Activated CD8-positive, alpha-beta memory T cell treated with anti-CD3 and anti-CD28 coated beads for 48 hours (primary cell): Measurements from ENCODE around the gene EPB41.
"Not testable (repeated sequence)": the region's sequence is repeated elsewhere in the genome, so short reads cannot be mapped to it uniquely, and the experiment has no call there.

Experiments used
- DNase-seq, 3 experiments: peaks; one replicate each; pipeline ENCODE4 v3.0.0-alpha.2; 2020; ENCODE audit warnings: low read depth in 2 of 3, low spot score in 2 of 3

Gene EPB41

DNA sequence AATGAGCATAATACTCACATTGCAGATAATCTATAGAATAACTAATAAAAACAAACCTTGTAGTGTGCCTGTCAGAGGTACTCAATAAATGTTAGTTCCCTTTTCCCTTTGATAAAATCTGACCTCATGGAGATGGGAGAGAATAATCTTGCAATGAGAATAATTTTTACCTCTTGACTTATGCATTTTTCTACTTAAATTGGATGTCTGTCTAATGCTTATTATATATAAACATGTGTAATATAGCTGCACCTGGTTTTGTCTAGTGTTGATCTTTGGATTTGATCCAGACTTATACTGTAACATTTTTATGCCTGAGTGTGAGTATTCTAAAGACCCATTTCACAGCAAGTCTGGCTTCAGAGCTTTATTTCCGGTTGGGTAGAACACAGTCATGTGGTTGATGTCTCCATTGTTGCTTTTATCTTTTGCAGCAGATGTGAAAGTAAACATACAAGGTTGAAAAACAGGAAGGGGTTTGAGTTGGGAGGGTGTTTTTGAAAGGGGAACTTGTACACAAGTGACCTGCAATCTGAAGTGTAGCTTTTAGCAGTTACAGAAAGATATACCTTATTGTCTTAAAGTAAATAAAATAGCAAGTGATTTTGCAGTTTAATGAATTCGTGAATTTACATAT lies 12.4 kb downstream of the EPB41 start:
- no peak for DNase-seq

DNA sequence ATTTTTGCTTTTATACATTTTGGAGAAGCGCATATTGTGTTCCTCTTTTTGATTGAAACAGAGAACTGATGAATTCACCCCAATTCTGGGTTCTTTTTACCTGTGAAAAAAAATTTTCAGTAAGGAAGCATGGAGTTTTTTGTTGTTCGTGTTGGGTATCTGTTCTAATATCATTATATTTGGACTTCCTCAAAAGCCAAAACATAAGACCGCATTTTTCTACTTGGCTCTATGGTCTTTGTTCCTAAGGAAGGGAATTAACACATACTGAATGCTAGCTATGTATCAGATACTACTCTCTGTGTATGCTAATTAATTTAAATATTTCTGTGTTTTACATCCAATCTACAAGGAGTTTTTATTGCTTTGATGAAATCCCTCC lies 12.9 kb downstream of the EPB41 start:
- DNase-seq = no peak

DNA sequence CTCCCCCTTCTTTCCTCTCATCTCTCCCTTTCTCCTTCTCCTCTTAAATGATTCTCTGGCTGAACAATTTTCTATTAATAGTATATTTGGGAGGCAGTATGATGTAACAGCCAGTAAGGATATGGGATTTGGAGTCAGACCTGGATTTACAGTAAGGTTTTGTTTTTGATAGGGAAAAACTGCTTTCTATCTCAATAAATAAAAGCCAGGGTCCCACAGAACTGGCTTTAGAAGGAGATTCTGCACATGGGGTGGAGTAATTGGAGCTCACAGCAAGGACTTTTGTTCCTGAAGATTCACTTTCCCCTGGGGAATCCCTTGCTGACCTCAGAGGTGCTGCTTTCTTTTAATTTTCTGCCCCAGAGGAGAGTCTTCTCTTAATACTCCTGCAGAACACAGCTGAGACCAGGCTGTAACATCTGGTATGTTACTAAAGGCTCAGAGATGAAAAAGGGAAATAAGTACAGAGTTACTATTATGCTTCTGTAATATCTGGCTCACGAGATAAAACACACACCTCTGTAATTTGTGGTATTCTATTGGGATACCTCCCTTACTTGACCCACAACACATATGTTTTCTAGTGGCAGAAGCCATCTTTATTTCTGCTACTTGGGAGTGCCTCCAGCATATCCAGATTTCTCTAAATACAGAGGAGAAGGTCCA lies 13.4 kb downstream of the EPB41 start:
- DNase-seq = no peak

DNA sequence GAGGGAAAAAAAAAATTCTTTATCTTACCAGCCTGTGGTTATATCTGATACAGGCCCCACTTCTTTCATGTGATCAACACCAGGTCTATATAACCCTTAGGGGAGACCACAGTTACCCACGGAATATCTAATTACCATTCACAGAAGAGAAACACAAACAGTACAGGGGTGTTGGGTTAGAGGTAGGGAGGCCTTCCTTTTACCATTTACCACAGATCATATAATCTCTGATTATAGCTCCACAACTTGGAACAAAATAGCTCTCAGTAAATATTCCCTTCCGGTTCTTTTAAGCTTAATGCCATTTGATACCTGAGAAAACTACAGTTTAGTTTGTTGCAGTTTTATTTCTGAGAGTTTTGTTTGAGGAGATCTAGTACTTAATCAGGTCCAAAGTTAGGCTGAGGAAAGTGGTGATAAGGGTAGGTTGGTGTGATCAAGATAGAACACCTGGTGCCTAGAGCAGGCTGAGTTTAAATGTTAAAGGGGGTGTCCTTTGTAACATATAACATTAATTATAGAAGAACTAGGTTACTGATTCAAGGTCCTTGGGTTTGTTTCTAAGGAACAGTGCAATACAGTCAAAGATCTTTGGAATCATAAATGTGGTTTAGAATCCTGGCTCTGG lies 14.1 kb downstream of the EPB41 start:
- no peak for DNase-seq

DNA sequence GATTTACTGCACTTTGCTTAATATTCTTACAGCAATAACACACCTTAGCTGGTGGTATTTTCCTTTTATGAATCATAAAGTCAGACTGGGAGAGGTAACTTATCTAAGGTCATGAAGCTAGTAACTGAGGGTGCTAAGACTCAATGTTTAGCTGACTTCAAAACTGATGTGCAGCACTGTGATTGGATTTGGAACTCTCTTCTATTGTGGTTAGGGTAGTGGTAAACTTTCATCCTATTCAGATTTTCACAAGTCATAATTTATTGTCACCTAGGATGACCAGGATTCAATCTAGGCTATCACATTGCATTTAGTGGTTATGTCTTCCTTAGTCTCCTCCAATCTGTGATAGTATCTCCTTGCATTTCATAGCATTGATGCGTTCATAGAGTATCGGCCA lies 18.9 kb downstream of the EPB41 start:
- DNase-seq = no peak

DNA sequence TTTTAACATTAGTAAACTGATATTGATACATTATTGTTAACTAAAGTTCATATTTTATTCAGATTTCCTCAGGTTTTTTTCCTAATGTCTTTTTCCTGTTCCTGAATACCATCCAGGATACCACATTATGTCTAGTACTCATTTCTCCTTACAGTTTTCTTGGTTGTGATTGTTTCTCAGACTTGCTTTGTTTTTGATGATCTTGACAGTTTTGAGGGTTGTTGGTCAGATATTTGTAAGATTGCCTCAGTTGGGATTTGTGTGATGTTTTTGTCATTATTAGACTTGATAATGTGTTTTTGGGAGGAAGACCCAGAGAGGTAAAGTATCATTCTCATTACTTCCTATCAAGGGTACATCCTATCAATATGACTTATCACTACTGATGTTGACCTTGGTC lies 19.5 kb downstream of the EPB41 start:
- DNase-seq = no peak

DNA sequence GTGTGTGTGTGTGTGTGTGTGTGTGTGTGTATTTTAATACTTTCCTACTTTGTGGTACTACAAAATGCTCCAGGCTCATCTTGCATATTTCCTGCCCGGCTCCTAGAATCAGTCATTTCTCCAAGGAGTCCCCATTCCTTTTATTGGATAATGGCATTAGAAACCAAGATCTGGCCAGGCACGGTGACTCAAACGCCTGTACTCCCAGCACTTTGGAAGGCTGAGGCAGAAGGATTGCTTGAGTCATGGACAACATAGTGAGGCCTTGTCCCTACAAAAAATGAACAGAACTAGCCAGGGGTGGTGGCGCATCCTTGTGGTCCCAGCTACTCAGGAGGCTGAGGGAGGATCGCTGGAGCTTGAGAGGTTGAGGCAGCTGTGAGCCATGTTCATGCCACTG lies 20.3 kb downstream of the EPB41 start:
- DNase-seq = no peak

DNA sequence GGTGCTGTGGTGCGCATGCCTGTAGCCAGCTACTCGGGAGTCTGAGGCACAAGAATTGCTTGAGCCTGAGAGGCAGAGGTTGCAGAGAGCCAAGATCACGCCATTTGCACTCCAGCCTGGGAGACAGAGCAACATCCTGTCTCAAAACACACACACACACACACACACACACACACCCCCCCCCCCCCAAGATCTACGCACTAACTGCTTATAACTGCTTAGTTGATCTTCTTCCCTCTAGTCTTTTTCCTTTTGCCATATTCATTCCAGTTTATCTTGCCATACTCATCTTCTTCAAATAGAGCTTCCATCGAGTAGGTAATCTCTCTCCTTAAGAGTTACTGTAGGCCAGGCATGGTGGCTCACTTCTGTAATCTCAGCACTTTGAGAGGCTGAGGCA lies 20.9 kb downstream of the EPB41 start:
- no peak for DNase-seq

DNA sequence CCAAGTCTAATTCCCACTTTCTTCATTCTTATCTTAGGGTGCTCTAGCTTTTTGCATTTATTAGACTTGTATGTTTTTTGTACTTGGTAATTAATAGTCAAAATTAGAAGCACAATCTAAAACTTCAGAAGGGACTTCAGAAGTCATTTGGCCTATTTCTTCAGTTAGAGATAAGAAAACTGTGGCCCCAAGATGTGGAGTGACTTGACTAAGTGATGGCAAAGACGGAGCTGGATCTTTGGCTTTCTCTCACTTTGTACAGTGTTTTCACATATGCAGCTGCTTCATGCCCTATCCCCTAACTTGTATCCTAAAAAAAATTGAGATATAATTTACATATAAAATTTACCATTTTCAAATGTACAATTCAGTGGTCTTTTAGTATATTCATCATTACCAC lies 21.7 kb downstream of the EPB41 start:
- DNase-seq = no peak

DNA sequence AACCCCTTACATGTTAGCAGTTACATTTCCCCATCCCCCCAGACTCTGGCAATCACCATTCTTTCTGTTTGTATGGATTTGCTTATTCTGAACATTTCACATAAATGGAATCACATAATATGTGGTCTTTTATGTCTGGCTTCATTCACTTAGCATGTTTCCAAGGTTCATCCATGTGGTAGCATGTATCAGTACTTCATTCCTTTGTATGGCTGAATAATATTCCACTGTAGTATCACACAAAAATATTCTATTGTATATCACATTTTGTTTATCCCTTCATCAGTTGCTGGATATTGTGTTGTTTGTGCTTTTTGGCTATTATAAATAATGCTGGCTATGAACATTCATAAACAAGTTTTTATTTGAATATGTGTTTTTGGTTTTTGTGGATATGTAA lies 22.2 kb downstream of the EPB41 start:
- DNase-seq = no peak

DNA sequence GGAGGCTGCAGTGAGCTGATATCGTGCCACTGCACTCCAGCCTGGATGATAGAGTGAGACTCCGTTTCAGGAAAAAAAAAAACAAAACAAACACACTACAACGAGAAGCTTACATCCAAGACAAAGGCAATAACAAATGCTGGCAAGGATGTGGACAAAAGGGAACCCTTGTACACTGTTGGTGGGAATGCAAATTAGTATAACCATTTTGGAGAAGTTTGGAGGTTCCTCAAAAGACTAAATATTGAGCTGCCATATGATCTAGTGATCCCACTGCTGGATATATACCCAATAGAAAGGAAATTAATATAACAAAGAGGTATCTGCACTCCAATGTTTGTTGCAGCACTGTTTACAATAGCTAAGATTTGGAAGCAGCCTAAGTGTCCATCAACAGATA lies 29.2 kb downstream of the EPB41 start:
- not testable (repeated sequence) for DNase-seq

DNA sequence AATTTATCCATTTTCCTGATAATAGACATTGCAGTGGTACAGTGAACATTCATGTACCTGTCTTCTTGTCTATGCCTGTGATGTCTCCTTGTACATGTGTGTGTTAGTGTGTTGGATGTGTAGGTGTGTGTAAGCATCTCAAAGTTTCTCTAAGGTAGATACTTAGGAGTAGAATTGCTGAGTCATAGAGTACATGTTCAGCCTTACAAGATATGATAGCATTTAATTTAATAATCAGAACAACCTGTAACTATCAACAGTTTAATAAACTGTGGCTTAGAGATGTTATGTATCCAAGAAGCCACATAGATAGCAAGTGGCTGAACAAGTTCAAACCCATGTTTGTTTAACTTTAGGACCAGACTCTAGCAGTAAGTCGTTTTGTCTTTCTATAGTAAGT lies 35.6 kb downstream of the EPB41 start:
- DNase-seq = no peak

DNA sequence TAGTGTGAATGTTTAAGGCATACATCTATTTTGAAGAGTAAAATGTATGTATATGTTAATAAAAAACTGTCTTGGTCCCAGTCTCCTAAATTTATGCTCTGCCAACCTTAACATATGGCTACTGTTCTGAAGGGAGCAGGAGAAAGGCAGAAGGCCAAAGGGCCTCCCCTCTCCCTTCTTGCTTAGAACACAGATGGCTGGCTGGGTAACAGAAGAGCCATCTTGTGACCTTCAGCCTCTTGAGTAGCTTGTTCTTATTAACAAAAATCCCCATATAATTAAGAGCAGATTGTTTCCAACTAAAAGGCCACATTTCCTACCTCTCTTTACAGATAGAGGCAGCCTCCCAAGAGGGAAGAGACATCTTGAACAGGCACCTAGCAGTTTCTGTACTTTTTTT lies 36.1 kb downstream of the EPB41 start:
- DNase-seq = no peak

DNA sequence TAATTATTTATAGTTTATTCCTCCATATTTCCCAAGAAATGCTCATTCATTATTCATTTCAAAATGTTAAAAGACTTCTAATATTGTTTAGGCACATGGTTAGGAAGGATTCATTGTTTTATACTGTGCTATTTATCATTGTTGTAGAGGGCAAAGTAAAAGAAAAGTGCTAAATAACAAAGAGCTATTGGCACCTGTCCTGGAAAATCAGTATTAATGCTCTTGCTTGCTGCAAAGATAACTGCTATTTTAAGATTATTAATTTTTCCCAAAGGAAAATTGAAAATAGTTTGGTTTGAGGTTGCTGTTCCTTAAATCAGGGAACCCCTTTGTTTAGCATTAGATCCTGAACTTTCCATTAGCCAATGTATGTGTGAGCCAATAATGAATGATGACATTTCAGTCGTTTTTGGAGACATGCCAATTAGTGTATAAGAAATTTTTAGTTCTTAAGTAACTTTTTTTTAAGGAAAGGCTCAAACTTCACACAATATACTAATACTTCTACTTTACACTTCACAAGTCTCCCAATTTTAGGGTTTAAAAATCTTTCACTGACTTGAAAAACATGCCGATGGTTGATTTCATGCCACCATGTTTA lies 39.9 kb downstream of the EPB41 start:
- DNase-seq = no peak

DNA sequence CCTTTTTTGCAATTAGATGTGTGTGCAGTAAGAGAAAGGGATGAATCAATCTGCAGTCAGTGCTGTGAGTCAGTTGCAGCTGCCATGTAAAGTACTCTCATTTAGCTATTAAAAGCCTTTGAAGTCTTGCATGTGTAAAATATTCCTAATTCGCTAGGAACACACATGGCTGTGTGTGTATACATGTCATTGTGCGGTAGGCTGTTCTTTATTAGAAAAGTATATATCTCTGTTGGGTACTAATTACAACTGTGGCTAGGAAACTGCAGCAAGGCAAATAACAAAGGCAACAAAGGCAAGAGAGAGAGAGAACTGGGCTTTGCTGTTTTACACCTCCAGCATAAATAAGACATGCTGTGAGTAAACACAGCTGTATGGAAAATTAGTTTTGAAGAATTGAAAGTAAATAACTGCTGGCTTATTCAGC lies 41.7 kb downstream of the EPB41 start:
- no peak for DNase-seq

DNA sequence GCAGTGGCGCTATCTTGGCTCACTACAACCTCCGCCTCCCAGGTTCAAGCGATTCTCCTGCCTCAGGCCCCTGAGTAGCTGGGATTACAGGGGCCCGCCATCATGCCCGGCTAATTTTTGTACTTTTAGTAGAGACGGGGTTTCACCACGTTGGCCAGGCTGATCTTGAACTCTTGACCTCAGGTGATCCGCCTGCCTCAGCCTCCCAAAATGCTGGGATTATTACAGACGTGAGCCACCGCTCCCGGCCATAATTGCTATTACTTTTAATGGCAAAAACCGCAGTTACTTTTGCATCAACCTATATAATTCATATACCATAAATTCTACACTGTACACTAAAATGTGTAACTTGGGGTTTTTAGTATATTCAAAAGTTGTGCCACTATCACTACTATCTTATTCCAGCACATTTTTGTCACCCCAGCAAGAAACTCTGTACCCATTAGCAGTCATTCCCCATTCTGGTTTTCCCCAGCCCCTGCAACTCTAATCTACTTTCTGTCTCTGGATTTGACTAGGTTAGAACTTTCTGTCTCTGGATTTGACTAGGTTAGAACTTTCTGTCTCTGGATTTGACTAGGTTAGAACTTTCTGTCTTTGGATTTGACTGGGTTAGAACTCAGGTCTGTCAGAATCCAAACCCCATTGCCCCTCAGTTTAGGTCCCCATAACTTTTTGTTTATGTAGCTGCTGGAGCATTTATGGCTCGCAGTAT lies 47.9 kb downstream of the EPB41 start:
- DNase-seq = peak in 1 of 3 experiments; percentile 5

DNA sequence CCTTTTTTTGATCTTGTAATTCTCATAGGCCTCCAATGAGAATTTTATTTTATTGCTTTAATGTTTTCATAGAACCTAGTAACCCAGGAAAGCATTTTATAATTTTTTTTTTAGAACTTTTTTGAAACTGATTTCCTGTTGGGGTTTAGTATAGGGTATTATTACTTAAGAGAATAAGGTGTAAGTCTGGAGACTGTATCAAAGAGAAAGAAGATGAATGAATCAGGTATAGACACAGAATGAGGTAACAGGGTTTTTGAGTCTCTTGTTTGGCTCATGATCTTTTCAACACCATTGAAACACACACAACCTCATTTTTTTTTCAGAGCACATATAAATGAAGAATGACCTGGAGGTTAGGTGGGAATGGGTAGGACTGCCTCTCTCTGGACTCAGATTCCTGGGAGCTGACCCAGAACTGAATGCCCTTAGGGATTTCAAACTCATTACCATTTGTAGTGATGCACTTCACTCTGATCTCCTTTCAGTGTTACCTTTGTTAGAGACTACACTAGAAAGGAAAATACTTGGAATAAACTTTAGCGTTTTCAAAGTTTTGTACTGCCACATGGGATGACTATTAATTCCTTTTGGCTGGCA lies 51.0 kb downstream of the EPB41 start:
- no peak for DNase-seq

DNA sequence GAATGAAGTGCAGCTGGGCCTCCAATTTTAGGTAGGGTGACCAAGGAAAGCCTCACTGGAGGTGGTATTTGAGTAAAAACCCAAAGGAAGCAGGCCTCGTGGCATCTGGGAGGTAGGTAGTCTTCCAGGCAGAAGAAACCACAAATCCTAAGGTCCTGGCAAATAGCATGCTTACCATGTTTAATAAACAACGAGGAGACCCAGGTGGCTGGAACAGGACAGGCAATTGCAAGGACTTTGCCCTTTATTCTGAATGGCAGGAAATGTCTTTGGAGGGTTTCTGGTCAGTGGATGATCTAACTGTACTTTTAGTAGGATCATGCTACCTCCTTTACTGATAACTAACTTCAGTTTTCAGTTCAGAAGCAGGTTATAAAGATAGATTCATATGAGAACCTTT lies 52.2 kb downstream of the EPB41 start:
- no peak for DNase-seq

DNA sequence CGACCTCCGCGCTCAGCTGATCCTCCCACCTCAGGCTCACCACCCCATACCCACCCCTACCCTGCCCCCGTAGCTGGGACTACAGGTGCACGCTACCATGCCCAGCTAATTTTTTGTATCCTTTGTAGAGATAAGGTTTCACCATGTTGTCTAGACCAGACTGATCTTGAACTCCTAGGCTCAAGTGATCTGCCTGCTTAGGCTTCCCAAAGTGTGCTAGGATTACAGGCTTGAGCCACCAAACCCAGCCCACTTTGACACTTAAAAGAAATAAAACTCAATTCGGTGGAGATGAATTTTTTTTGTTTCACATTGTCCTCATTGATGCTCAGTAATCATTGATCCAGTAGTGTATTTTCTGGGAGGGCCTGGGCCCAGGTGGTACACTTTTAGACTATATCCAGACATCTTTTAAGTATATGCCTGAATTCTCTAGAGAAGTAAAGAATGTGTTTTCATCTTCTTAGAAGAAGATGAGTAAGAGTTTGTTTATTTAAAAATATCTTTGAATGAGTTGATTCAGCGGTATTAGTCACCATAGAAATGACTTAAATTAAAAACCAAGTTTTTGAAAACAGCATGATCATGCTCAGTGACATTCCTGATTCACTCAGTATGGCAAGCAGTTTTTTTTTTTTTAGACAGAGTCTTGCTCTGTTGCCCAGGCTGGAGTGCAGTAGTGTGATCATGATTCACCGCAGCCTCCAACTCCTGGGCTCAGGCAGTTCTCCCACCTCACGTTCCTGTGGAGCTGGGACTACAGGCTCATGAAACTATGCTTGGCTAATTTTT lies 57.8 kb downstream of the EPB41 start:
- no peak for DNase-seq

DNA sequence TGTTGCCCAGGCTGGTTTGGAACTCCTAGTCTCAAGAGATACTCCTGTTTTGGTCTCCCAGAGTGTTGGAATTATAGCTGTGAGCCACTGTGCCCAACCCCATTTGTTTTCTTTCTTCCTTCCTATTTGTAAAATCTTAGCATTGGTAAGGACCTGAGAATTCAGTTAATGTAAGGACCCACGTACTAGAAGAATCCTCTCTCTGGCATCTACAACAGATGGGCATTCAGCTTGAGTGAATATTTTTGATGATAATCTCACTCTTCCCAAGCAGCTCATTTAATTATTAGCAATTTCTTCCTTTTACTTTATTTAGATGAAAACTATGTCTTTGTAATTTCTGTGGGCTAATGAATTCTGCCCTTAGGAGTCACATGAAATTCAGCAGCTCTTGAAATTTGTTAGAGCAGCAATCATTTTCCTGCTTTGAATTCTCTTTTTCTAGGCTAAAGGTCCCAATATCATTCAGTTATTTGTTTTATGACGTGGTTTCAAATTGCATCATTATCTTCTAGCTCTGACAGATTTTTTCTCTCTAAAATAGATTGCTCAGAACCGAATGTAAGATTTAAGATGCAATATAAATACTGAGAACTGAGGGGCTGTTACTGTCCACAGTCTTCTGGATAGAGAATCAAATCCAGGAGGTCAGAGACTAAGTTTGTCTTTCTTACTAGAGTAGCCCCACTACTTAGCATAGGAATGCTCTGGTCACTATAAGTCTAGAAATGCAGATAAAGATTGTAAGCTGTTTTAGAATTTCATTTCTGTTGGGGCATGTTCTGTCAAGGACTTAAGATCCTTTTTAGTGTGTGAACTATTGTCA lies 59.4 kb downstream of the EPB41 start:
- DNase-seq = no peak
